H9 (cell line): ENCODE results near the gene TOR1A. TPM values are rescaled to one million over a fixed set of nuclear protein-coding genes. Genes with fewer than 3 reads are reported as not detected.

Experiments used
- DNase-seq: peaks from one replicate; pipeline ENCODE4 v3.0.0-alpha.2; 2017
- H2AFZ ChIP-seq: one replicate; pipeline ENCODE4 v1.6.1; 2013; ENCODE audit warnings: mild to moderate bottlenecking, low read length, control low read depth, moderate library complexity
- H2AK5ac ChIP-seq: 2 replicates; pipeline ENCODE4 v1.6.1; 2013; ENCODE audit warnings: low read length, control low read depth, mixed read lengths; ENCODE audit not compliant: insufficient read length
- H2BK120ac ChIP-seq: one replicate; pipeline ENCODE4 v1.6.1; 2013; ENCODE audit warnings: low read depth, mild to moderate bottlenecking, low read length, control low read depth, inconsistent platforms; ENCODE audit not compliant: poor library complexity, severe bottlenecking
- H2BK12ac ChIP-seq: 2 replicates; pipeline ENCODE4 v1.6.1; 2013; ENCODE audit warnings: low read length, control low read depth, mixed read lengths, low read depth; ENCODE audit not compliant: insufficient read length
- H2BK15ac ChIP-seq: 2 replicates; pipeline ENCODE4 v1.6.1; 2013; ENCODE audit warnings: low read depth, low read length, control low read depth
- H2BK20ac ChIP-seq: one replicate; pipeline ENCODE4 v1.6.1; 2013; ENCODE audit warnings: low read depth, mild to moderate bottlenecking, low read length, control low read depth, inconsistent platforms; ENCODE audit not compliant: poor library complexity, severe bottlenecking
- H2BK5ac ChIP-seq: 2 replicates; pipeline ENCODE4 v1.6.1; 2013; ENCODE audit warnings: low read length, control low read depth, mixed read lengths; ENCODE audit not compliant: insufficient read length
- H3K14ac ChIP-seq: 2 replicates; pipeline ENCODE4 v1.6.1; 2013; ENCODE audit warnings: low read length, control low read depth; ENCODE audit not compliant: insufficient read depth
- H3K18ac ChIP-seq: 2 replicates; pipeline ENCODE4 v1.6.1; 2013; ENCODE audit warnings: low read depth, mild to moderate bottlenecking, mixed read lengths, low read length, control low read depth; ENCODE audit not compliant: insufficient read length
- H3K23ac ChIP-seq: 2 replicates; pipeline ENCODE4 v1.6.1; 2013; ENCODE audit warnings: low read length, control low read depth, mixed read lengths, low read depth; ENCODE audit not compliant: insufficient read length
- H3K23me2 ChIP-seq: 2 replicates; pipeline ENCODE4 v1.6.1; 2013; ENCODE audit warnings: low read depth, mild to moderate bottlenecking, mixed read lengths, low read length, control low read depth; ENCODE audit not compliant: insufficient read length, poor library complexity, severe bottlenecking
- H3K27ac ChIP-seq: 2 replicates; pipeline ENCODE4 v1.5.1; 2013; ENCODE audit warnings: low read length, control low read depth, mixed read lengths, low read depth; ENCODE audit not compliant: insufficient read length
- H3K27me3 ChIP-seq: 2 replicates; pipeline ENCODE4 v1.6.1; 2013; ENCODE audit warnings: low read length, control low read depth, inconsistent platforms; ENCODE audit not compliant: insufficient read depth
- H3K4ac ChIP-seq: 2 replicates; pipeline ENCODE4 v1.6.1; 2013; ENCODE audit warnings: low read depth, mild to moderate bottlenecking, control low read depth, inconsistent platforms, low read length, moderate library complexity
- H3K4me1 ChIP-seq: 2 replicates; pipeline ENCODE4 v1.6.1; 2013; ENCODE audit warnings: low read length, control low read depth, inconsistent platforms; ENCODE audit not compliant: insufficient read depth
- H3K4me2 ChIP-seq: 2 replicates; pipeline ENCODE4 v1.6.1; 2013; ENCODE audit warnings: low read length, control low read depth, mixed read lengths; ENCODE audit not compliant: insufficient read length, insufficient read depth
- H3K56ac ChIP-seq: 2 replicates; pipeline ENCODE4 v1.6.1; 2013; ENCODE audit warnings: low read depth, mild to moderate bottlenecking, mixed read lengths, low read length, control low read depth; ENCODE audit not compliant: insufficient read length
- H3K79me1 ChIP-seq: 2 replicates; pipeline ENCODE4 v1.6.1; 2013; ENCODE audit warnings: low read depth, mild to moderate bottlenecking, moderate library complexity, low read length, control low read depth, inconsistent platforms; ENCODE audit not compliant: insufficient read depth, poor library complexity, severe bottlenecking
- H3K79me2 ChIP-seq: 2 replicates; pipeline ENCODE4 v1.6.1; 2013; ENCODE audit warnings: low read length, control low read depth, inconsistent platforms; ENCODE audit not compliant: insufficient read depth
- H3K9ac ChIP-seq: 2 replicates; pipeline ENCODE4 v1.6.1; 2013; ENCODE audit warnings: low read length, control low read depth, mixed read lengths; ENCODE audit not compliant: insufficient read length; ENCODE audit errors: extremely low read depth
- H3K9me3 ChIP-seq: one replicate; pipeline ENCODE4 v1.6.1; 2013; ENCODE audit warnings: low read depth, low read length, inconsistent platforms; ENCODE audit not compliant: control insufficient read depth
- H3T11ph ChIP-seq: one replicate; pipeline ENCODE4 v1.6.1; 2013; ENCODE audit warnings: mild to moderate bottlenecking, low read length, control low read depth, inconsistent platforms
- H4K20me1 ChIP-seq: one replicate; pipeline ENCODE4 v1.6.1; 2013; ENCODE audit not compliant: control insufficient read depth, insufficient read length, insufficient read depth
- H4K5ac ChIP-seq: 2 replicates; pipeline ENCODE4 v1.6.1; 2013; ENCODE audit warnings: low read depth, mild to moderate bottlenecking, mixed read lengths, low read length, control low read depth; ENCODE audit not compliant: insufficient read length
- H4K8ac ChIP-seq: replicated peaks from 2 replicates; pipeline ENCODE4 v1.6.1; 2013; ENCODE audit warnings: low read length, control low read depth, mixed read lengths, low read depth; ENCODE audit not compliant: insufficient read length
- H4K91ac ChIP-seq: 2 replicates; pipeline ENCODE4 v1.6.1; 2013; ENCODE audit warnings: low read depth, mild to moderate bottlenecking, moderate library complexity, mixed read lengths, low read length, control low read depth; ENCODE audit not compliant: insufficient read length
- H3K27ac Mint-ChIP-seq, 3 experiments: 2 replicates in 2 of 3; 3 replicates in 1 of 3; pipeline ENCODE4 v1.8.0; 2020 to 2021; ENCODE audit warnings: mixed read lengths in 3 of 3, mild to moderate bottlenecking in 1 of 3, moderate library complexity in 1 of 3
- H3K27me3 Mint-ChIP-seq: 2 replicates; pipeline ENCODE4 v1.8.0; 2021; ENCODE audit warnings: low read depth, mild to moderate bottlenecking, moderate library complexity, mixed read lengths
- H3K36me3 Mint-ChIP-seq, 3 experiments: 2 replicates in 2 of 3; 3 replicates in 1 of 3; pipeline ENCODE4 v1.8.0; 2020 to 2021; ENCODE audit warnings: low read depth in 3 of 3, mixed read lengths in 3 of 3; ENCODE audit not compliant: insufficient read depth in 1 of 3
- H3K4me1 Mint-ChIP-seq, 2 experiments: 2 replicates each; pipeline ENCODE4 v1.8.0; 2020; ENCODE audit warnings: mixed read lengths in 2 of 2
- H3K4me3 Mint-ChIP-seq, 2 experiments: 2 replicates in 1 of 2; 3 replicates in 1 of 2; pipeline ENCODE4 v1.8.0; 2020 to 2021; ENCODE audit warnings: mild to moderate bottlenecking in 2 of 2, mixed read lengths in 2 of 2, moderate library complexity in 1 of 2
- H3K9me3 Mint-ChIP-seq, 2 experiments: 2 replicates in 1 of 2; 3 replicates in 1 of 2; pipeline ENCODE4 v1.8.0; 2020; ENCODE audit warnings: mild to moderate bottlenecking in 2 of 2, mixed read lengths in 2 of 2, moderate library complexity in 1 of 2
- CTCF ChIP-seq: fragments of 200-600 bp; sonication (generic); conservative IDR thresholded peaks from 3 replicates; pipeline ENCODE4 v1.8.0; 2021; ENCODE audit warnings: antibody characterized with exemption, mild to moderate bottlenecking
- WGBS: extraction: QIAGEN DNeasy Blood & Tissue Kit; methylation state at CpG from one replicate; pipeline ENCODE4 v1.1.7; 2013; ENCODE audit warnings: missing lambda C conversion rate, low lambda C conversion rate, mixed read lengths; ENCODE audit not compliant: insufficient read length; ENCODE audit errors: extremely low coverage; 5-methylcytosine and 5-hydroxymethylcytosine counted together
- total RNA-seq: library from RNA; stranded (reverse); gene quantifications from 2 replicates; pipeline ENCODE4 v1.2.1, GENCODE V29; 2021

Gene TOR1A
- total RNA-seq, 1 experiment from 2014 or later = 60.1 TPM

- Histone ChIP-seq H2BK20ac (no peak overlapping the region), H3K23me2 (no peaks in the 10 kb centered on the region), H3T11ph (no peak overlapping the region), H4K8ac (no peak overlapping the region), H3K79me1 (no peaks in the 10 kb centered on the region), H3K4me1 (no peaks in the 10 kb centered on the region), H3K18ac (no peak overlapping the region), H2BK12ac (no peak overlapping the region), H3K14ac (no peak overlapping the region), H2AK5ac (no peak overlapping the region), H2AFZ (no peak overlapping the region), H4K20me1 (peaks cover 2% of the 10 kb centered on the region), H3K27me3 (no peaks in the 10 kb centered on the region), H3K27ac (no peak overlapping the region), H3K56ac (no peak overlapping the region), H2BK15ac (no peak overlapping the region), H3K79me2 (no peaks in the 10 kb centered on the region), H3K9ac (no peak overlapping the region), H4K91ac (no peak overlapping the region), H4K5ac (no peak overlapping the region), H3K4ac (no peak overlapping the region), H3K9me3 (no peaks in the 10 kb centered on the region), H3K23ac (no peak overlapping the region), H2BK5ac (no peak overlapping the region), H2BK120ac (no peak overlapping the region), H3K4me2 (no peak overlapping the region)
- Mint-ChIP-seq H3K36me3 (no peaks in the 10 kb centered on the region), H3K27ac (no peak overlapping the region), H3K9me3 (no peaks in the 10 kb centered on the region), H3K4me1 (peaks cover 10 to 12% of the 10 kb centered on the region in 2 experiments), H3K4me3 (no peak overlapping the region; a peak in 1 of 5 replicates), H3K27me3 (peaks cover 21% of the 10 kb centered on the region)
- WGBS = no CpG with 5 or more reads among the region's 11 CpGs
- TF ChIP-seq CTCF = no peak
- no peak for DNase-seq
Observed at GRCh38 chr9:129777769-129778130, 46.2 kb downstream of the TOR1A start.
